Anterior cingulate cortex (tissue), 58 donors: ENCODE measurements around the gene CSTPP1.
"Not testable (repeated sequence)": the region's sequence is repeated elsewhere in the genome, so short reads cannot be mapped to it uniquely, and the experiment has no call there.

ENCODE experiments used
- DNase-seq, 58 donors: peaks; one replicate each; lab custom pipeline; 2025; lab: John Stamatoyannopoulos, UW

CSTPP1 gene

DNA sequence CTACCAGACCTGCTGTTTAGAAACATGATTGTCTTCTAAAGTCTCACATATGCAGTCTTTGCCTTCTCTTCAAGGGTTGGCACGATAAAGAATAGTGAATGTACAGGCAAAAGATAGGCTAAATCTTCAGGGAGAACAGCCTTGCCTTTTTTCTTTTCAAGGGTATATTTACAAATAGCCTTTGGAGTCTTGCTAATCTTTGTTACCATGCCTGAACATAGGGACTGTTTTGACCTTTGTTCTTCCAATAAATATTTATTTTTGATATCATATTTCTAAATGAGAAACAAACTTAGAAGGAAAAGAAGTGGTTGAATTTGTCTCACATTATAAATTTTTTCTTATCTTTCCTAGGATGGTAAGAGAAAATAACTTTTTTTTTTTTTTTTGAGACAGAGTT is 12.7 kb downstream of the CSTPP1 start:
- DNase-seq: no peak

DNA sequence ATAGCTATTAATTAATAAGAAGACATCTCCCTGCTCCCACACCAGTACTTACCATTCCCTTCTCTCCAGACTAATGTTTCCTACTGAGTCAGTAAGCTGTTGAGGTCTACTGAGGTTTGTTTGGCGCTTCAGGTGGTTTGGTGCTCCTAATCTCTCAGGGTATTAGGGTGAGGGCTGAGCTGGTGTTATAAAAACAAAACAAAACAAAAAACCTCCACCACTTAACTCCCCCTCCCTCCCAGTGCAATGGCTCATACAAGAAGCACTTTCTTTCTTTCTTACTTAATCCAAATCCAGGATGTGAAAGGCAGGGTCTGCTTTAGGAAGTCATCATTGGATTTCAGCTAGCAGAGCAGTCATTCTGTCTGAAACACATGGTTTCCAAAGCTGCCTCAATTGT is 15.3 kb downstream of the CSTPP1 start:
- no peak for DNase-seq

DNA sequence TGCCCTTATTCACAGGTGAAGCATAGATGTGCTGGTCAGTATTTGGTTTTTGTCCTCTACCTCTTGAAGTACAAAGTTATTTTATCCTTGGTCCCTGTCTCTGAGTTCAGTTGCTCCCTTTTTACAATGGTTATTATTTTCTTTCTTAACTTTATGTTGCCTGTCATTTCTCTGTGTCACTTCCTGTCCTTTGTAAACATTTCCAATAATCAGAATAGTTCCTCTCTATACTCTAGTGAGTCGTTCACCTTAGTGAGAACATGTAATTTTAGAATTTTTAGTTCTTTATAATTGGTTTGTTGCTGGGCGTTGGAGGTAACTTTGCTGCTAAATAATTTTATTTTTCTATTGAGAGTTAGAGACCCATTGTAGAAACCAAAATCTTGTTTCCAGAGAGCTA is 16.0 kb downstream of the CSTPP1 start:
- no peak for DNase-seq

DNA sequence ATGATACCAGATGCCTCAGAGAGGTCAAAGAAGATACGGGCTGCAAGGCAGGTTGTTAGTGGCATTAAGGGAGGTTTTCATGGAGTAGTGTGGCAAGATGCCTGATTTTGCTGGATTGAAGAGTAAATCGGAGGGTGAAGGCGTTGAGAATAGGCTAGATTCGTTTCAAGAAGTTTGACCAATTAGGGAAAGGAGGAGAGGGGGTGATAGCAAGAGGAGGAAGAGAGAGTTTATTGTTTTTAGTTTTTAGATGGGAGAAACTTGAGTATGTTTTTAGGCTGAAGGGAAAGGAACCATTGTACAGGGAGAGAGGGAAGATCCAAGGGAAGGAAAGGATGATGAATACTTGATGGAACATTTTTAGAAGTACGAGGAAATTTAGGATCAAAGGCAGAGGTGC is 16.5 kb downstream of the CSTPP1 start:
- no peak for DNase-seq

DNA sequence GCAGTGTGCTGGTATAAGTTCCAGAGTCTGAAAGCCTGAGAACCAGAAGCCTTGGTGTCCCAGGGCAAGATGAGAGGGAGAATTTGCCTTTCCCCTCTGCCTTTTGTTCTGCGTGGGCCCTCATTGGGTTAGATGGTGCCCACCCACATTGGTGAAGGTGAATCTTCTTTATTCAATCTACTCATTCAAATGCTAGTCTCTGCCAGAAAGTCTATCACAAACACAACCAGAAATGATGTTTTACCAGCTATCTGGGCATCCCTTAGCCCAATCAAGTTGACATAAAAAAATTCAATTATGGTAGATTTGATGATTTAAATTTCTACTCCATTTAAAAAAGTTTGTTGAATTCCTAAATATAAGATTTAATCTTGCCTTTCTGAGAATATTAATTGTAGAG is 22.2 kb downstream of the CSTPP1 start:
- no peak for DNase-seq

DNA sequence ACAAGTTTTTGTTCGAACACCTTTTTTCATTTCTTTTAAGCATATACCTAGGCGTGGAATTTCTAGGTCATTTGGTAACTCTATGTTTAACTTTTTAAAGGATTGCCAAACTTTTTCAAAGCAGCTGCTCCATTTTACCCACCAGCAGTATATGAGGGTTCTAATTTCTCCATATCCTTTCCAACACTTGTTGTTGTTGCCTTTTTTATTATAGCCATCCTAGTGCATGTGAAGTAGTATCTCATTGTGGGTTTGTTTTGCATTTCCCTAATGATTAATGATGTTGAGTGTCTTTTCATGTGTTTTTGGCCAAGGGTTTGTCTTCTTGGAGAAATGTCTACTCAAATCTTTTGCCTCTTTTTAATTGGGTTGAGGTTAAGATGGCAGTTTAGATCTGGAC is 24.5 kb downstream of the CSTPP1 start:
- no peak for DNase-seq

DNA sequence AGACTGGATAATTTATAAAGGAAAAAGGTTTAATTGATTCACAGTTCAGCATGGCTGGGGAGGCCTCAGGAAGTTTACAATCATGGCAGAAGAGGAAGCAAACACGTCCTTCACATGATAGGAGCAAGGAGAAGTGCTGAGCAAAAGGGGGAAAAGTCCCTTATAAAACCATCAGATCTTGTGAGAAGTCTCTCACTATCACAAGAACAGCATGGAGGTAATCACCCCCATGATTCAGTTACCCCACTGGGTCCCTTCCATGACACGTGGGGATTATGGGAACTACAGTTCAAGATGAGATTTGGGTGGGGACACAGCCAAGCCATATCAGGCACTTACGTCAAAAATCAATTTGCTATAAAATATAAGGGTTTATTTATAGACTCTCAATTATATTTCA is 25.3 kb downstream of the CSTPP1 start:
- not testable (repeated sequence) for DNase-seq

DNA sequence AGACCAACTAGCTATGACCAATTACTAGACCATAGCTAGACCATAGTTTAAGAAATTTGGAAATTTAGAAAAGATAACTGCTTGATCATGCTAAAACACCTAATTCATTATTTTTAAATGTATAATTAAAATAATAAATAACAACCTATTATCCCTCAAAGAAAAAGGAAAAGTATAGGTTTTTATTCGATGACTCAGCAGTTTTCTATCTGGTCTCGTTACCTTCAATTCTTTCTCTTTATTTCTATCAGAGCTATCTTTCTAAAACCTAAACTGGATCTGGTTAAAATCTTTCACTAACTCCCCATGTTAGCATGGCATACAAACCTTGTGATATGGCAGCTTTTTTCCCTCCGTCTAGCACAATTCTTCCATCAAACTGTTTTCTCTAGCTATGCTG is 27.3 kb downstream of the CSTPP1 start:
- DNase-seq: no peak

DNA sequence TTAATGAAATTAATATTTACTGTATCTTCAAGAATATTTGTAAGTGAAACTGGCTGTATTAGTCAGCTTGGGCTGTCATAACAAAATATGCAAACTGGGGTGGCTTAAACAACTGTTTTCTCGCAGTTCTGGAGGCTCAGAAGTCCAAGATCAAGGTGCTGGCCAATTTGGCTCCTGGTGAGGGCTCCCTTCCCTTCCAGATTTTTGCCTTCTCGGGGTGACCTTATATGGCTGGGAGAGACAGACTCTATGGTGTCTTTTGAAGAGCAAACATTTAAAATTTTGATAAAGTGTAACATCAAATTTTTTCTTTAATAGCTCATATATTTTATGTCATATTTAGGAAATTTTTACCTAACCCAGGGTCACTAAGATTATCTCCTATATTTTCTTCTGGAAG is 30.2 kb downstream of the CSTPP1 start:
- DNase-seq: no peak

DNA sequence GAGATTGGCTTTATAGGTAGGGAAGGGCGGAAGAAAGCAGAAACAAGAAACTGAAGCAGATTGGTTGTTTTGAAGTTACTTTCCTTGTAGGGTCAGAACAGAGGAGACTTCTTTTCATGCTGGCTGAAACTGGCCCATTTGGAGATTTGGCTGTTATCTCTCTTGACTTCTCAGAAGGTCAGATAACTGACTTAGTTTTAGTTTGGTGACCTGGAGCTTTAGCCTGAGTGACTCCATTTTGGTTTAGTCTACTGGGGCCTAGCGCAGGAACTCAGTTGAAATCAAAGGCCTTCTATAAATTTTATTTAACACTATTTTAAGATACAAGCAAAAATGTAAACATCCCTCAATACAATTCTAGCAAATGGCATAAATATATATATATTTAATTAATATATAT is 31.4 kb downstream of the CSTPP1 start:
- DNase-seq: no peak

DNA sequence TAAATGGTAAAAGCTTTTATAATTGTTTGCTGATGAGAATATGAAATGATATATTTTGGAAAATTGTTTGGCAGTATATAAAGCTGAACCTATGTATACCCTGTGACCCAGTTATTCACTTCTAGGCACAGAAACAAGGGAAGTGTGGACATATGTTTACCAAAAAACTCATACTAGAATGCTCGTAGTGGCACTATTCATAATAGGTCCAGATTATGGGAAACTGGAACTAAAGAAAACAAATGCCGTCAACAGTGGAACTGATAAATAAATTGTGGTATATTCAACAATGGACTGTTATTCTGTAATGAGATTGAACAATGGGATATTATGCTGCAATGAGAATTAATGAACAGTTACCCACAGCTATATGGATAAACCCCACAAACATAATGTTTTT is 32.8 kb downstream of the CSTPP1 start:
- no peak for DNase-seq

DNA sequence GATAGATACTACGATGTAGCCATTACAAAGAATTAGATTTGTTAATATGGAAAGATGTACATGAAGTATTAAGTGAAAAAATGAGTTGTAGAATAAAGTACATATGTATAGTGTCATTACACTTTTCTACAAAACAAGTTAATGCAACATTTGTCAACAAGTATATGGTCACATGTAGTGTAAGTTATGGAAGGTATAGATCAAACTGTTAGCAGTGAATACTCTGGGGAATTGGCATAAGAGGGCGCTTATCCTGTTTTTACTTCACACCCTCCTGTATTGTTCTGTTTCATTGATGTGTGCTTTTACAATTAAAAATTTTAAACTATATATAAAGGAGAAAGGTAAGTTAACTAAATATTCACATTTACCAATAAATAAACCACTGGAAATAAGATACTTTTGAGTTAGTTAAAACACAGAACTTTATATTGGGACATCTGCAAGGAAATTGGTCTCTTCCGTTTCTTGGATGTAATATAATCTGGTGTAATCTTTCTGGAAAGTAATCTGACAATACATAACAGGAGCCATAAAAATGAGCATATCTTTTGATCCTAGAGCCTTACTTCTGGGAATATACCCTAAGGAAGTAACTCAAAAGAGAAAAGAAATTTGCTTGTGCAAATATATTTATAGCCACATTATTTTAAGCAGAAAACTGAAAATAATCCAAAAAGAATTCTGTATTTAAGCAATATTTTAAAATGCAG is 34.5 kb downstream of the CSTPP1 start:
- DNase-seq: no peak

DNA sequence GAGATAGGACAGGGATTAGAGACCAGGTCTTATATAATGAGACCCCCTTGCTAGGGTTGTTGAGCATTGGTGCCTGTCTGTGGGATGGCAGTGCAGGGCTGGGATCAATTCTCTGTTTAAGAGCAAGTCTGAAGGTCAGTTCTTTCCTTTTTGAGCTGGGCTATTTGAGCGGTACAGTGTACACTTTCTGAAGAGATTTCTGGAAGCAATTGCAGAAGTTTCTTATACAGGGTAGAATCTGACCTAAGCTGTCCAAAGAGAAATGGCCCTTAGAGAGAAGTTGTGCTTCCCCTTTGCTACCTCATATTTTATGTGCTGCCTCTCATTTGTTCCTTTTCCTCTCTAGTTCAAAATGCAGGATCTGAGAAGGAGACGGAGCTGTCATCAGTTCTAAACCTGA is 35.8 kb downstream of the CSTPP1 start:
- peak in 1 of 58 donors; percentile 23 for DNase-seq

DNA sequence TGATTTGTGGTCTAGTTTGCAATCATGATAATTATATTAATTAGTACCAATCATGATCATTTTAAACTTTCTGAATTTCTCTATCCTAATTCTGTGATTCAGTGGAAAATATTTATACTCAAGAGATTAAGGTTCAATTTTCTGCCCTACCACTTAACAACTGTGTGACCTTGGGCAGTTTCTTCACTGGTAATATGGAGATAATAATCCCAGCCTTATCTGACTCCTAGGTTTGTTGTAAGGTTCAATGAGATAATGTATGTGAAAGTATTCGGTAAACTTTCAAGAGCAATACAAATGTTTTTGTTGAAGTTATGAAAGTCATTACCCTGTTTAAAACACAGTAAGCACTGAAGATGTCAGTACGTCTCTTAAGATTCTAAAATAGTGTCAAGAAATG is 36.3 kb downstream of the CSTPP1 start:
- DNase-seq: no peak

DNA sequence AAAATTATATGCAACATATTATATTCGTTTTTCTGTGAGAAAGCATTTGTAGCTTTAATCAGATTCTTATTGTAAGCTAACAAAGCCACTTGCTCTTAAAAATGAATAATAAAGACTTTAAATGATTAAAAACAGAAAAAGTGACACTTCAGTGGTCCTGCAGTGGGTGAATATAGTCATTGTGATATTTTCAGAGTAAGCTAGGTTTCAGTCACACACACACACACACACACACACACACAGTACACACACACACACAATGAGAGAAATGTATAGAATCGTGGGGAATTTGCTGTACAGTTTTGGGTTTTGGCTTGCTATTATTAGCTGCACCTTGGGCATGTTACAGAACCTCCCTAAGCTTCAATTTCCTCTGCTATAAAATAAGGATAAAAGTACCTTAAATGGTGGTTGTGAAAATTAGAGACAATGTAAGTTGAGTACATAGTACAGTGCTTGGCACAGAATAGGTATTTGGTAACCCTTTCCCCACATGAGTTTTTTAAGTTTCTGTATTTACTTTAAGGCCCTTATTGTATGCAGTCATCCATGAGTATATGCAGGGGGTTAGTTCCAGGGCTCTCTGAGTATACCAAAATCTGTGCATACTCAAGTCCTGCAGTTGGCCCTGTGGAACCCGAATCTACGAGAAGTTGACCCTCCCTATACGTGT is 39.8 kb downstream of the CSTPP1 start:
- no peak for DNase-seq

DNA sequence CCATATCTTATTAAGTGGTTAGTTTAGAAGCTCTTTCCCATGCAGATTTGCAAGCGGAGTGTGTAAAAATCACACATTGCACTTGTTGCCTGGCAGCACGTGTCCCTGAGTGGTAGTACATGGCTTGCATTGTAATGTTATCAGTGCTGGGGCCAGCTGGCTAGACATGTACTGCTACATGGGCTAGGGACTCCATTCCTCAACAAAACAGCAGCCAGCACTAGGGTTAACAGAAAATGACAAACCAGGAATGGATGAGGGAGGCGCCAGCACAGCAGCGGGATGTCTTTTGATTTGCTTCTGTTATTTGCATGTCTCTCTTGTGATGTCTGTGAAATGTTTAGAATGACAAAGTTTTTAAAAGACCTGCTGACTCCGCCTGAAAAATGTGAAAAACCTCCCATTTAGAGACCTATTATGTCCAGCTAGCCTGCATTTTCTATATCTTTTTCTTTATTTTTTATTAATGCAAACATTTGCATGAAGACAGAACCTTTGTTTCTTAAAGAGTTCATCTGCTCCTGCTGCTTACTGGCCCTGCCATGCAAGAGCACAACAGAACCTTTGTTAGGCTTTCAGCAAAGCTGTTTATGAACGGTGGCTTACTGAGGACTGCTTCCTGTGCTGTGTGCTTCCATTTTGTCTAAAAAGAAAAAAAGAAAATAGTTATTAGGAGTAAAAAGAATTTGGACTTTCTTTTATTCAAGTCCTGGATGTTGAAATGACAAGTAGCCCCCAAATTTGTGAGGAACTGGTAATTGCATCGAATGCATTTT is 40.7 kb downstream of the CSTPP1 start:
- DNase-seq: peak in 52 of 58 donors; percentile 2 to 74 (median 37)

DNA sequence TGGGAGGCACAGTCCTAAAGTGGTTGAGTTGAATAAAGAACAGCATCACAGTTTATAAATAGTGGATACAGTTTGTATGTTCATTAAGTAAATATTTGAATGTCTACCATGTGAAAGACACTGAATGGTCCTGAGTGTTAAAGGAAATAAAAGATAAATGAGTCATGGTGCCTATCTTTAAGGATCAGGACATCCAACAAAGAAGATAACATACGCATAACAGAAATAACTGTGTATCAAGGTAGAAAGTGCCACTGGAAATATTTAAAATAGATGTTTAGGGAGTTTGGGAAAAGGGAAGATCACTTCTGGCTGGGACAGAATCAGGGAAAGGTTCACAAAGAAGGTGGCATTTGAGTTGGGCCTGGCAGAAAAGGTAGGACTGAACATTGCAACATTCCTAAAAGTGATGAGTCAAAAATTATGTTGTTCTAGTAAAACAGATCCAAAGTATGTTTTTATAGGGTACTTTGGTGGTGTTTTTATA is 41.5 kb downstream of the CSTPP1 start:
- no peak for DNase-seq

DNA sequence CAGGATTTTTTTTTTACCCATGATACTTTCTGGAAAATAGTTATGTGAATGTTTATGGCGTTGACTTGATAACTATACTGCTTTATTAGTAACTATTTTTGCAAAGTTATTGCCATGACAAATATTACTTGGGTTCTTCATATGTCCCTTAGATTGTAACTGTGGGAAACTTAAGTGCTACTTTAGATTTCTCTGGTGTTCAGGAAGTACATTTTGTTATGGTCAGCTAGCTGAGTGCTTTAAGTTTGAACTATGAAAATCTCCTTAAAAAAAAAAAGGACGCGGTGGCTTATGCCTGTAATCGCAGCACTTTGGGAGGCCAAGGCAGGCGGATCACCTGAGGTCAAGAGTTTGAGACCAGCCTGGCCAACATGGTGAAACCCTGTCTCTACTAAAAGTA is 42.8 kb downstream of the CSTPP1 start:
- no peak for DNase-seq

DNA sequence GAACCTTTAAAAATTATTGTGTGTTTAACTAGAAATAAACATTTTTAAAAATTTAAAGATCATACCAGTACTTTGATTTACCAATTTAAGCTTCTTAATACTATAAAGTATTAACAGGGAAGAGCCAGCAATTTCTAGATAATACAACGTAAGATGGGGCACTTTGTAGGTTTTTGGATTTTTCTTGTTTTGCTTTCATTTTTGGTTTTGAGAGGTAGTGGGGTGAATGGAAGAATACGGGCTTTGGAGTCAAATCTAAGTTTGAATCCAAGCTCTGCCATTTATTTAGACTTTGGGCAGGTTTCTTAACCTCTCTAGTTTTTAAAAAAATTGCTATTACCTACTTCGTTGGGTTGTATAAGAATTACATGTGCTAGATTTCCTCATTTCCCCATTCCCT is 44.9 kb downstream of the CSTPP1 start:
- no peak for DNase-seq

DNA sequence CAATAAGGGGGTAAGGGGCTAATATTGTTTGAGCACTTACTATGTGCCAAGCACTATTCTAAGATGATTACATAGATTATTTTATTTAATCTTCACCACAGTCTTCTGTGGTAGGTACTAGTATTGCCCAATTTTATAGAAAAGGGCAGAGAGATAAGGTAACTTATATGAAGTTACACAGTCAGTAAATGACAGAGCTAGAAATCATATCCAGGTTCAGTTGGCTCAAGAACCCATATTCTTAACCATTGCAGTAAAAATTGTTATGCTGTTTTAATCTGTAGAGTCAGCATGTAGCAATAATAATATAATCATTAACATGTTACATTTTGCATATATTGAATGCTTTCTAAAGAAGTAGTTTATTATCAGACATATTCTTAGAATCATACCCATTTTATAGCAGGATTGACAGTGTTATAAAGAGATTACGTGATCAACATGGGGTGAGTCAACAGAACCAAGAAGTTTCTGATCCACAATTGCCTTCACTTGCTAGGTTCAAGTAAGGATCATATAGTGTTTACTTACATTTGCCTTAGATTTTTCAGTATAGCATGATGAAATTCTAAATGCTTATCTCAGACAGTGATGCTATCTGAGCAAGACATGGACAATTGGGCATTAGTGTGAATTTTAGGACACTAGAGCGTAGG is 46.4 kb downstream of the CSTPP1 start:
- DNase-seq: no peak

DNA sequence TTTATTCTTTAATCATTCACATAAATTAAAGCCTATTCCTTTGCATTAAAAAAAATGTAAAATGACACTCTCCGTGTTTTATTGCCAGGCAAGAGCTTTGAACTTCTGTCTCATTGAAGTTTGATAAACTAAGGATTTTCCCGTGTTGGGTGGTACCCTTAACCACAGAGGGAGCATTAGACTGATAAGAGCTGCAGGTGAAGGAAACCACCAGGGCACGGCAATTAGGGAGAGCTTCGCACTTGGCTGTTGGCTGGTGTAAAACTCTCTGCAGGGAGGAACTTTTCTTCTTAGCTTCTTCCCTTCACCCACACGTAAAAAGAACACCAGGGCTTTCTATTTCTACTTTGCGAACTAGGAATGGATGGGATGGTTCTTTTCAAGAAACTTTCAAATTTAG is 47.0 kb downstream of the CSTPP1 start:
- DNase-seq: no peak
